NK-92 (cell line): Measurements from ENCODE around the gene FOXP1.

Experiments
- DNase-seq: peaks from one replicate; lab custom pipeline; 2025; ENCODE audit not compliant: unreplicated experiment; lab: John Stamatoyannopoulos, UW

FOXP1 gene

GRCh38 chr3:71067977-71068654 lies 515.4 kb downstream of the FOXP1 start:
- DNase-seq: no peak

GRCh38 chr3:71066849-71067261 lies 516.7 kb downstream of the FOXP1 start:
- no peak for DNase-seq

GRCh38 chr3:71066356-71066755 lies 517.2 kb downstream of the FOXP1 start:
- no peak for DNase-seq

GRCh38 chr3:71065764-71066013 lies 517.8 kb downstream of the FOXP1 start:
- no peak for DNase-seq

- DNase-seq: no peak
Measured at GRCh38 chr3:71064956-71065763, 518.4 kb downstream of the FOXP1 start.

GRCh38 chr3:71064291-71064955 lies 519.1 kb downstream of the FOXP1 start:
- DNase-seq: no peak

GRCh38 chr3:71063773-71064290 lies 519.7 kb downstream of the FOXP1 start:
- no peak for DNase-seq

GRCh38 chr3:71062952-71063772 lies 520.4 kb downstream of the FOXP1 start:
- DNase-seq: no peak

GRCh38 chr3:71062037-71062932 lies 521.2 kb downstream of the FOXP1 start:
- DNase-seq: no peak

- no peak for DNase-seq
Measured at GRCh38 chr3:71061581-71061980, 521.9 kb downstream of the FOXP1 start.

- no peak for DNase-seq
Measured at GRCh38 chr3:71061037-71061436, 522.5 kb downstream of the FOXP1 start.

- no peak for DNase-seq
Measured at GRCh38 chr3:71060536-71060935, 523.0 kb downstream of the FOXP1 start.

GRCh38 chr3:71057526-71057894 lies 526.0 kb downstream of the FOXP1 start:
- DNase-seq: no peak

- DNase-seq: no peak
Measured at GRCh38 chr3:71056327-71056726, 527.2 kb downstream of the FOXP1 start.

- no peak for DNase-seq
Measured at GRCh38 chr3:71055257-71056001, 528.1 kb downstream of the FOXP1 start.

GRCh38 chr3:71054312-71054711 lies 529.2 kb downstream of the FOXP1 start:
- DNase-seq: no peak

- DNase-seq: no peak
Measured at GRCh38 chr3:71053495-71053894, 530.0 kb downstream of the FOXP1 start.

- DNase-seq: no peak
Measured at GRCh38 chr3:71052716-71053115, 530.8 kb downstream of the FOXP1 start.

GRCh38 chr3:71051893-71052687 lies 531.4 kb downstream of the FOXP1 start:
- DNase-seq: no peak
